ENCODE data around the gene FAM241A. TPM values are rescaled to one million over a fixed set of nuclear protein-coding genes. Genes with fewer than 3 reads are reported as not detected.

Gene FAM241A
- total and polyA plus RNA-seq, 2 donors (not counting 3 experiments of a cell fraction or from before 2014, with no cell fraction given): 3.2 to 9.1 TPM

- Histone ChIP-seq H3K27ac (ENCODE audit: insufficient read depth, low read depth, low read length) (no peak overlapping the region), H3K79me2 (ENCODE audit: control insufficient read depth, insufficient read depth, low read length) (peaks cover 52% of the 10 kb centered on the region), H3K4me3 (replicated peaks in 1 of 3; ENCODE audit: insufficient read depth in 1 of 3, low read depth in 1 of 3, low read length in 3 of 3) (no peak overlapping the region), H2AFZ (ENCODE audit: low read depth, low read length) (no peak overlapping the region), H3K4me2 (ENCODE audit: insufficient read depth, low read length) (no peak overlapping the region), H4K20me1 (replicated peaks; ENCODE audit: control insufficient read depth, extremely low read depth, insufficient read depth, low read length) (no peaks in the 10 kb centered on the region), H3K9me3 (replicated peaks; ENCODE audit: control insufficient read depth, insufficient read depth, low read length) (no peaks in the 10 kb centered on the region), H3K9ac (replicated peaks; ENCODE audit: extremely low read depth, insufficient read depth, low read length) (no peak overlapping the region), H3K27me3 (ENCODE audit: control insufficient read depth in 2 of 2, insufficient read depth in 2 of 2, low read length in 2 of 2) (no peaks in the 10 kb centered on the region), H3K9me1 (replicated peaks; ENCODE audit: control insufficient read depth, extremely low read depth, insufficient read depth, low read length) (no peaks in the 10 kb centered on the region), H3K36me3 (ENCODE audit: control insufficient read depth in 2 of 2, extremely low read depth in 1 of 2, insufficient read depth in 2 of 2, low read length in 2 of 2) (no peaks in the 10 kb centered on the region), H3K4me1 (ENCODE audit: control insufficient read depth, extremely low read depth, insufficient read depth, low read length) (peaks cover 19% of the 10 kb centered on the region)
- TF ChIP-seq FOS (IDR thresholded peaks at IDR 0.05; ENCODE audit: borderline replicate concordance, insufficient read depth, low read length) (no peak), GATA2 (IDR thresholded peaks at IDR 0.05; ENCODE audit: insufficient read depth, insufficient read length, low read depth, low read length) (no peak), POLR2A (IDR thresholded peaks at IDR 0.05; ENCODE audit: low read depth, low read length) (no peak), CTCF (IDR thresholded peaks at IDR 0.05; ENCODE audit: extremely low read depth in 1 of 2, insufficient read depth in 1 of 2, low read depth in 1 of 2, low read length in 2 of 2) (no peak), POLR2AphosphoS5 (IDR thresholded peaks at IDR 0.05; ENCODE audit: insufficient read depth, low read depth, low read length) (no peak), EZH2 (IDR thresholded peaks at IDR 0.05; ENCODE audit: borderline replicate concordance, low read depth, low read length, severe bottlenecking) (no peak), JUN (IDR thresholded peaks at IDR 0.05; ENCODE audit: borderline replicate concordance, insufficient read depth, insufficient read length, low read depth) (no peak), MAX (IDR thresholded peaks at IDR 0.05; ENCODE audit: insufficient read depth, insufficient read length) (no peak), MYC (IDR thresholded peaks at IDR 0.05; ENCODE audit: low read depth, low read length) (no peak)
- FAIRE-seq: no peak
- intact Hi-C loops (cut with micrococcal nuclease) (no loop called here), dilution Hi-C loops (cut with MboI; ENCODE audit: extremely low pct_ligation_motif_present, low sequenced_read_pairs) (no loop called here)
- no peak for DNase-seq (ENCODE audit: low read depth, low spot score)
- ChIA-PET POLR2A (no interaction called here), CTCF (interaction anchor here (2.2 kb wide), 1 partner anchor 16 kb away, joined by 5 read pairs; no protein-coding TSS in a partner anchor)
- BruUV-seq (replicated peaks): no TSS peak
These were observed 28.6 kb downstream of the FAM241A start for GRCh38 chr4:112173593-112174558.

Data from endothelial cell of umbilical vein (primary cell).